ENCODE measurements around the gene CLBA1. TPM values are rescaled to one million over a fixed set of nuclear protein-coding genes. Genes with fewer than 3 reads are reported as not detected.
"Not testable (repeated sequence)": the region's sequence is repeated elsewhere in the genome, so short reads cannot be mapped to it uniquely, and the experiment has no call there.

CLBA1 gene
- total and polyA plus RNA-seq, 3 experiments from 2014 or later, result 0.32 to 3.9 (median 3.8) TPM

- H3K27ac Mint-ChIP-seq; H3K36me3 Mint-ChIP-seq; H3K27me3 ChIP-seq (ENCODE audit: insufficient read depth, low read length, poor library complexity, severe bottlenecking); H3K27ac ChIP-seq (ENCODE audit: low read depth, low read length); H3K9me3 ChIP-seq (ENCODE audit: low read length); H3K4me1 ChIP-seq (ENCODE audit: insufficient read depth, low read length); H3K36me3 ChIP-seq (ENCODE audit: insufficient read depth, low read length); H3K4me3 ChIP-seq (ENCODE audit: low read length); DNase-seq; H3K9me3 Mint-ChIP-seq; POLR2A ChIA-PET; CTCF ChIA-PET; H3K4me1 Mint-ChIP-seq; H3K4me3 Mint-ChIP-seq: not testable (repeated sequence)
- H3K27me3 Mint-ChIP-seq, result peaks cover 4 to 22% of the 10 kb centered on the region in 2 donors
Observed at GRCh38 chr14:104951863-104952657, 33.5 kb upstream of the CLBA1 start.

- Mint-ChIP-seq H3K36me3 (no peaks in the 10 kb centered on the region), H3K27ac (no peak overlapping the region), H3K27me3 (peaks cover 9 to 29% of the 10 kb centered on the region in 2 donors), H3K9me3 (no peaks in the 10 kb centered on the region), H3K4me3 (no peak overlapping the region), H3K4me1 (no peaks in the 10 kb centered on the region)
- Histone ChIP-seq H3K27me3 (ENCODE audit: insufficient read depth, low read length, poor library complexity, severe bottlenecking) (peaks cover 5% of the 10 kb centered on the region), H3K4me1 (ENCODE audit: insufficient read depth, low read length) (no peaks in the 10 kb centered on the region), H3K9me3 (ENCODE audit: low read length) (no peaks in the 10 kb centered on the region), H3K4me3 (ENCODE audit: low read length) (no peak overlapping the region), H3K36me3 (ENCODE audit: insufficient read depth, low read length) (no peaks in the 10 kb centered on the region), H3K27ac (ENCODE audit: low read depth, low read length) (no peak overlapping the region)
- POLR2A ChIA-PET, result no interaction called here
- DNase-seq, result no peak
- CTCF ChIA-PET, result no interaction called here
Observed at GRCh38 chr14:104953097-104953496, 32.5 kb upstream of the CLBA1 start.

GRCh38 chr14:104953896-104954656 lies 31.5 kb upstream of the CLBA1 start:
- no peak for DNase-seq
- POLR2A ChIA-PET, result no interaction called here
- H3K9me3 Mint-ChIP-seq, result no peaks in the 10 kb centered on the region
- Histone ChIP-seq H3K4me3 (ENCODE audit: low read length) (no peak overlapping the region), H3K27ac (ENCODE audit: low read depth, low read length) (no peak overlapping the region), H3K9me3 (ENCODE audit: low read length) (no peaks in the 10 kb centered on the region), H3K27me3 (ENCODE audit: insufficient read depth, low read length, poor library complexity, severe bottlenecking) (peaks cover 5% of the 10 kb centered on the region), H3K36me3 (ENCODE audit: insufficient read depth, low read length) (no peaks in the 10 kb centered on the region), H3K4me1 (ENCODE audit: insufficient read depth, low read length) (no peaks in the 10 kb centered on the region)
- H3K4me1 Mint-ChIP-seq, result no peaks in the 10 kb centered on the region
- peaks cover 11 to 33% of the 10 kb centered on the region in 2 donors for H3K27me3 Mint-ChIP-seq
- CTCF ChIA-PET, result interaction anchor here (1.0 kb wide), 1 partner anchor 90 kb away, joined by 3 read pairs; no protein-coding TSS in a partner anchor
- H3K4me3 Mint-ChIP-seq, result no peak overlapping the region
- H3K27ac Mint-ChIP-seq, result no peak overlapping the region
- no peaks in the 10 kb centered on the region for H3K36me3 Mint-ChIP-seq

- ChIA-PET CTCF (interaction anchor here (1.0 kb wide), 1 partner anchor 89 kb away, joined by 3 read pairs; no protein-coding TSS in a partner anchor), POLR2A (no interaction called here)
- Mint-ChIP-seq H3K27me3 (peaks cover 11 to 38% of the 10 kb centered on the region in 2 donors), H3K36me3 (no peaks in the 10 kb centered on the region), H3K9me3 (no peaks in the 10 kb centered on the region), H3K4me3 (no peak overlapping the region), H3K4me1 (no peaks in the 10 kb centered on the region), H3K27ac (no peak overlapping the region)
- no peaks in the 10 kb centered on the region for H3K4me1 ChIP-seq (ENCODE audit: insufficient read depth, low read length)
- H3K9me3 ChIP-seq (ENCODE audit: low read length), result no peaks in the 10 kb centered on the region
- no peak overlapping the region for H3K27ac ChIP-seq (ENCODE audit: low read depth, low read length)
- peaks cover 5% of the 10 kb centered on the region for H3K27me3 ChIP-seq (ENCODE audit: insufficient read depth, low read length, poor library complexity, severe bottlenecking)
- H3K4me3 ChIP-seq (ENCODE audit: low read length), result no peak overlapping the region
- no peak for DNase-seq
- no peaks in the 10 kb centered on the region for H3K36me3 ChIP-seq (ENCODE audit: insufficient read depth, low read length)
Observed at GRCh38 chr14:104954746-104955395, 30.7 kb upstream of the CLBA1 start.

GRCh38 chr14:104955396-104955770 lies 30.2 kb upstream of the CLBA1 start:
- ChIA-PET POLR2A (no interaction called here), CTCF (interaction anchor here (1.0 kb wide), 1 partner anchor 89 kb away, joined by 3 read pairs; no protein-coding TSS in a partner anchor)

GRCh38 chr14:104956290-104956890 lies 29.2 kb upstream of the CLBA1 start:
- no peak for DNase-seq
- POLR2A ChIA-PET, result no interaction called here
- Histone ChIP-seq H3K27me3 (ENCODE audit: insufficient read depth, low read length, poor library complexity, severe bottlenecking) (peaks cover 5% of the 10 kb centered on the region), H3K4me3 (ENCODE audit: low read length) (no peak overlapping the region), H3K9me3 (ENCODE audit: low read length) (no peaks in the 10 kb centered on the region), H3K4me1 (ENCODE audit: insufficient read depth, low read length) (no peaks in the 10 kb centered on the region), H3K36me3 (ENCODE audit: insufficient read depth, low read length) (no peaks in the 10 kb centered on the region), H3K27ac (ENCODE audit: low read depth, low read length) (no peak overlapping the region)
- H3K27ac Mint-ChIP-seq, result no peak overlapping the region
- CTCF ChIA-PET, result no interaction called here
- H3K9me3 Mint-ChIP-seq, result no peaks in the 10 kb centered on the region
- no peaks in the 10 kb centered on the region for H3K36me3 Mint-ChIP-seq
- H3K4me3 Mint-ChIP-seq, result no peak overlapping the region
- H3K27me3 Mint-ChIP-seq, result peaks cover 11 to 43% of the 10 kb centered on the region in 2 donors
- no peaks in the 10 kb centered on the region for H3K4me1 Mint-ChIP-seq

More at GRCh38 chr14:104955396-104955770, 30.2 kb upstream of the CLBA1 start:
- Histone ChIP-seq H3K4me1 (ENCODE audit: insufficient read depth, low read length) (no peaks in the 10 kb centered on the region), H3K27ac (ENCODE audit: low read depth, low read length) (no peak overlapping the region), H3K4me3 (ENCODE audit: low read length) (no peak overlapping the region), H3K9me3 (ENCODE audit: low read length) (no peaks in the 10 kb centered on the region), H3K36me3 (ENCODE audit: insufficient read depth, low read length) (no peaks in the 10 kb centered on the region), H3K27me3 (ENCODE audit: insufficient read depth, low read length, poor library complexity, severe bottlenecking) (peaks cover 5% of the 10 kb centered on the region)
- peak overlapping the region in 1 of 8 donors; percentile 5 for H3K27ac Mint-ChIP-seq
- H3K4me3 Mint-ChIP-seq, result no peak overlapping the region
- DNase-seq, result no peak
- H3K36me3 Mint-ChIP-seq, result no peaks in the 10 kb centered on the region
- no peaks in the 10 kb centered on the region for H3K9me3 Mint-ChIP-seq
- no peaks in the 10 kb centered on the region for H3K4me1 Mint-ChIP-seq
- H3K27me3 Mint-ChIP-seq, result peaks cover 11 to 40% of the 10 kb centered on the region in 2 donors

GRCh38 chr14:104957146-104958113 lies 28.2 kb upstream of the CLBA1 start:
- CTCF ChIA-PET, result no interaction called here
- no peaks in the 10 kb centered on the region for H3K4me1 ChIP-seq (ENCODE audit: insufficient read depth, low read length)

More at GRCh38 chr14:104957146-104958113, 28.2 kb upstream of the CLBA1 start:
- H3K36me3 Mint-ChIP-seq, result no peaks in the 10 kb centered on the region
- POLR2A ChIA-PET, result no interaction called here
- Histone ChIP-seq H3K9me3 (ENCODE audit: low read length) (no peaks in the 10 kb centered on the region), H3K36me3 (ENCODE audit: insufficient read depth, low read length) (no peaks in the 10 kb centered on the region), H3K27ac (ENCODE audit: low read depth, low read length) (no peak overlapping the region), H3K27me3 (ENCODE audit: insufficient read depth, low read length, poor library complexity, severe bottlenecking) (peaks cover 5% of the 10 kb centered on the region), H3K4me3 (ENCODE audit: low read length) (no peak overlapping the region)
- peak overlapping the region in 1 of 8 donors; percentile 24 for H3K27ac Mint-ChIP-seq
- H3K27me3 Mint-ChIP-seq, result peaks cover 11 to 43% of the 10 kb centered on the region in 2 donors
- H3K4me1 Mint-ChIP-seq, result no peaks in the 10 kb centered on the region
- H3K4me3 Mint-ChIP-seq, result peak overlapping the region in 1 of 7 donors; percentile 54
- H3K9me3 Mint-ChIP-seq, result no peaks in the 10 kb centered on the region
- DNase-seq, result no peak
